IPS-18c (cell line): ENCODE measurements around the gene SHCBP1.
"Not testable (repeated sequence)": the region's sequence is repeated elsewhere in the genome, so short reads cannot be mapped to it uniquely, and the experiment has no call there.

ENCODE experiments used
- H3K4me3 ChIP-seq: 2 replicates; pipeline ENCODE4 v1.7.0; 2013; ENCODE audit warnings: low read depth, mild to moderate bottlenecking, low read length, moderate library complexity; ENCODE audit not compliant: insufficient read depth
- H3K9me3 ChIP-seq: one replicate; pipeline ENCODE4 v1.6.1; 2013; ENCODE audit warnings: mild to moderate bottlenecking, low read length, moderate library complexity; ENCODE audit not compliant: control insufficient read depth, insufficient read depth

SHCBP1 gene

GRCh38 chr16:46621006-46621933, at the start of gene SHCBP1:
Gene SHCBP1, minus strand, starts transcription at chr16:46621379. Its CDS starts 20 bp downstream, at chr16:46621359.
- Histone ChIP-seq H3K4me3 (peak within 1 kb of the TSS; percentile 98), H3K9me3 (no peaks in the 10 kb centered on the region)

- no peaks in the 10 kb centered on the region for H3K9me3 ChIP-seq
These were observed 40.9 kb upstream of the SHCBP1 start for GRCh38 chr16:46662123-46662522.

GRCh38 chr16:46658925-46659324, 37.7 kb upstream of the SHCBP1 start:
- H3K9me3 ChIP-seq, result no peaks in the 10 kb centered on the region
- no peak overlapping the region for H3K4me3 ChIP-seq

More at GRCh38 chr16:46662123-46662522, 40.9 kb upstream of the SHCBP1 start:
- no peak overlapping the region for H3K4me3 ChIP-seq

- H3K4me3 ChIP-seq, result no peak overlapping the region
- H3K9me3 ChIP-seq, result no peaks in the 10 kb centered on the region
These were observed 30.1 kb upstream of the SHCBP1 start for GRCh38 chr16:46651305-46651704.

- Histone ChIP-seq H3K9me3 (peaks cover 2% of the 10 kb centered on the region), H3K4me3 (no peak overlapping the region)
These were observed 29.1 kb upstream of the SHCBP1 start for GRCh38 chr16:46650254-46650623.

GRCh38 chr16:46649588-46650253, 28.5 kb upstream of the SHCBP1 start:
- Histone ChIP-seq H3K9me3 (peaks cover 2% of the 10 kb centered on the region), H3K4me3 (no peak overlapping the region)

- Histone ChIP-seq H3K9me3 (peaks cover 2% of the 10 kb centered on the region), H3K4me3 (no peak overlapping the region)
These were observed 27.5 kb upstream of the SHCBP1 start for GRCh38 chr16:46648656-46649055.

- H3K4me3 ChIP-seq, result no peak overlapping the region
- H3K9me3 ChIP-seq, result no peaks in the 10 kb centered on the region
These were observed 18.1 kb upstream of the SHCBP1 start for GRCh38 chr16:46638947-46639925.

GRCh38 chr16:46632778-46633733, 11.9 kb upstream of the SHCBP1 start:
- Histone ChIP-seq H3K4me3 (peak overlapping the region; percentile 61), H3K9me3 (no peaks in the 10 kb centered on the region)

- no peaks in the 10 kb centered on the region for H3K9me3 ChIP-seq
- H3K4me3 ChIP-seq, result no peak overlapping the region
These were observed 8.4 kb upstream of the SHCBP1 start for GRCh38 chr16:46629331-46630219.

GRCh38 chr16:46627746-46628145, 6.6 kb upstream of the SHCBP1 start:
- Histone ChIP-seq H3K4me3 (no peak overlapping the region), H3K9me3 (no peaks in the 10 kb centered on the region)

GRCh38 chr16:46626681-46627080, 5.5 kb upstream of the SHCBP1 start:
- H3K4me3 ChIP-seq, H3K9me3 ChIP-seq: not testable (repeated sequence)

GRCh38 chr16:46624862-46625261, 3.7 kb upstream of the SHCBP1 start:
- not testable (repeated sequence) for H3K4me3 ChIP-seq, H3K9me3 ChIP-seq

GRCh38 chr16:46623707-46624106, 2.5 kb upstream of the SHCBP1 start:
- not testable (repeated sequence) for H3K9me3 ChIP-seq, H3K4me3 ChIP-seq

- H3K4me3 ChIP-seq, H3K9me3 ChIP-seq: not testable (repeated sequence)
These were observed 2.1 kb upstream of the SHCBP1 start for GRCh38 chr16:46623246-46623645.
